Stimulated activated CD8-positive, alpha-beta memory T cell treated with anti-CD3 and anti-CD28 coated beads, Interleukin-12 subunit alpha, Interleukin-12 subunit beta, amount 100 ng/mL, for 1 hour (primary cell): ENCODE measurements around the gene SLC22A3.
"Not testable (repeated sequence)": the region's sequence is repeated elsewhere in the genome, so short reads cannot be mapped to it uniquely, and the experiment has no call there.

ENCODE experiments used
- DNase-seq: peaks from one replicate; pipeline ENCODE4 v3.0.0-alpha.2; 2020; ENCODE audit warnings: low read depth

The SLC22A3 gene

DNA sequence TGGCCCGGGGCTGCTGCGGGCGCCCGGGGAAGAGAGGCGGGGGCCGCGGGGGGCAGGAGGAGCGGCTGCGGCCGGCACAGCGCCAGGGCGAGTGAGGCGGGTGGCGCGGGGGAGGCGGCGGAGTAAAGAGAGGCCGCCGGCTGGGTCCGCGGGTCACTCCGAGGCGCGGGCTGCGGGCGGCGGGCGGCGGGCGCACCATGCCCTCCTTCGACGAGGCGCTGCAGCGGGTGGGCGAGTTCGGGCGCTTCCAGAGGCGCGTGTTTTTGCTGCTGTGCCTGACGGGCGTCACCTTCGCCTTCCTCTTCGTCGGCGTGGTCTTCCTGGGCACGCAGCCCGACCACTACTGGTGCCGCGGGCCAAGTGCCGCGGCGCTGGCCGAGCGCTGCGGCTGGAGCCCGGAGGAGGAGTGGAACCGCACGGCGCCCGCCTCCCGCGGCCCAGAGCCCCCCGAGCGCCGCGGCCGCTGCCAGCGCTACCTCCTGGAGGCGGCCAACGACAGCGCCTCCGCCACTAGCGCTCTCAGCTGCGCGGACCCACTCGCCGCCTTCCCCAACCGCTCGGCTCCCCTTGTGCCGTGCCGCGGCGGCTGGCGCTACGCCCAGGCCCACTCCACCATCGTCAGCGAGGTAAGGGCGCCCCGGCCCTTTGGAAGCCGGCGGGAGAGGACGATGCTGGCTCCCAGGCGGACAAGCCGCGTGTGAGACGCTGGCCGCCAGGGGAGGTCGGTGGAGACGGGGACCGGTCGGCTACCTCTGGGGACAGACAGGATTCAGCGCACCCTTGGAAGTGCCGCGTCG is at the start of gene SLC22A3:
Gene SLC22A3 (plus strand): TSS at position 156 of the 797 bp plus-strand sequence. CDS start 42 bp downstream, at position 198.
- no peak for DNase-seq

DNA sequence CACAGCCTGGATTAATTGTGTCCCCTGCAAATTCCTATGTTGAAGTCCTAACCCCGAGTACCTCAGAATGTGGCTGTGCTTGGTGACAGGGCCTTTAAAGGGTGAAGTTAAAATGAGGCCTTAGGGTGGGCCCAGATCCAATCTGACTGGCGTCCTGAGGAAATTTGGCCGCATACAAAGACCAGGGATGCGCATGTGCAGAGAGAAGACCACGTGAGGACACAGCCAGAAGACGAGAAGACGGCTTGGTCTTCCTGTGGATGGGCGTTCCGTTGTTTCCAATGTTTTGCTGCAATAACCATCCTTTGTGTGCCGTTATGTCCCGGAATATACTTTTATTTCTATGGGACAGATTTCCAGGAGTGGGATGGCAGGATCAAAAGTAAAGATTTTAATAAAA is 48.6 kb upstream of the SLC22A3 start:
- no peak for DNase-seq

GRCh38 chr6:160300076-160300695 is 48.0 kb upstream of the SLC22A3 start:
- no peak for DNase-seq

- no peak for DNase-seq
Measured at GRCh38 chr6:160301339-160301738, 46.8 kb upstream of the SLC22A3 start.

GRCh38 chr6:160302431-160303082 is 45.6 kb upstream of the SLC22A3 start:
- not testable (repeated sequence) for DNase-seq

- no peak for DNase-seq
Measured at GRCh38 chr6:160303806-160304205, 44.4 kb upstream of the SLC22A3 start.

- DNase-seq, result no peak
Measured at GRCh38 chr6:160305926-160306713, 42.1 kb upstream of the SLC22A3 start.

- no peak for DNase-seq
Measured at GRCh38 chr6:160309718-160310117, 38.5 kb upstream of the SLC22A3 start.

- no peak for DNase-seq
Measured at GRCh38 chr6:160312900-160313299, 35.3 kb upstream of the SLC22A3 start.

DNA sequence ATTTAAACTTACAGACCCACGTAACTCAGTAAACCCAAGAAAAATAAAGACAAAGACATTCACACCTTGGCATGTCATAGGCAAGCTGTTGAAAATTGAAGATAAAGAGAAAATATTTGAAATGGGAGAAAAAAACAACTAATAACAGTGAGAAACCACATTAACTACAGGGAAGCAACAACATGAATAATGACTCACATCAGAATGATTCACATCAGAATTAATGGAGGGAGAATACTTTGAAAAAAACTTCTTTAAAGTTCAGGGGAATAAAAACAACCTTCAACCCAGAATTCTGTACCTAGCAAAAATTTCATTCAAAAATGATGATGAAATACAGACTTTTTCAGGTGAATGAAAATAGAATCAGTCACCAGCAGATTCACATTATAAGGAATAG is 32.9 kb upstream of the SLC22A3 start:
- DNase-seq, result no peak

GRCh38 chr6:160316261-160316660 is 31.9 kb upstream of the SLC22A3 start:
- no peak for DNase-seq

- no peak for DNase-seq
Measured at GRCh38 chr6:160319246-160319645, 28.9 kb upstream of the SLC22A3 start.

DNA sequence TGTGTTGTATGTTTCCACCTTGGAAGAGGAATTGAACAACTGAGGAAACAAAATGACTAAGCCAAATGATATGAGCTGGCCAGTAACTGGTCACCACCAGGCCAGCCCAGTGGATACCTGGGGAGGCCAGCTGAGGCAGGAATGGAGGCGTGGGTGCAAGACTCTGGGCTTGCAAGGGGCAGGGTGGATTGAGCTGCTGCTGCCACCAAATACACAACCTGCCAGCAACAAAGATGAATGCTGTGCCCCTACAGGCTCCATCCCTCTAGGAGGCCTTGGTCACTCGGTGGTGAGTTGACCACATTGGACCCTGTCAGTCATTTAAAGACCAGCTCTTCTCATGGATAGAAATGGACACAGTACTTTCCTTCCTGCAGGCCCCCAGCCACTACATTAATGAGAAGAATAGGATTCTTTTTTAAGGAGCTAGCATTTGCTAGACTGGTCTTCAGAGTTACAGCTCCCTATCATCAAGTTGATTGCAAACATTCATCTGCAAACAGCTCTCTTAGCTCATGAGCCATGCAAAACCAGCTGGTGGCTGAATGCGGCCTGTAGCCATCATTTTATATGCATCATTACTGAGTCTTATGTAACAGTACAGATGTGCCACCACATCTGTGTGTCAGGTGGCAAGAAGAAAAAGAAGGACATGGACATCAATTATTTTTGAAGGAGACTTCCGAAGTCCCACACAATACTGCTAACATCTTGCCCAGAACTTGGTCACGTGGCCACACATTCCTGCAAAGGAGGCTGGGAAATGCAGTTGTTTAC is 26.3 kb upstream of the SLC22A3 start:
- no peak for DNase-seq

- DNase-seq, result no peak
Measured at GRCh38 chr6:160327981-160328380, 20.2 kb upstream of the SLC22A3 start.

DNA sequence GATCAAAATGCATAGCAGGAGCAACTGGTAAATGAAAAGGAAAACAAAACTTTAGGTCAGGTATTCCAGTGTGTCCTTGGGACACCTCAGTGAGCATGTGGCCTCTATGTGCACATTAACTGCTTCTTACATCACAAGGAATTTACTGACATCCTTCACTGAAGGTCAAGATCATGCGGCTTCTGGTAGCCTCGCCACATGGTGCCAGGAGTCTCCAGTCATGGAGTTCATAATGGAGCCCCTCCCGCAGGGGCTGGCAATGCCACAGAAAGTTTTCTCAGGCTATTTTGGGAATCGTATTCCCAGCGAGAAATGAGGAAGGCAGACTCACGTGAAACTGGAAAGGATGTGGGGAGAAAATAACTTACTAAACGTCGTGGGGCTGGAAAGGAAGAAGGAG is 19.7 kb upstream of the SLC22A3 start:
- DNase-seq, result no peak

DNA sequence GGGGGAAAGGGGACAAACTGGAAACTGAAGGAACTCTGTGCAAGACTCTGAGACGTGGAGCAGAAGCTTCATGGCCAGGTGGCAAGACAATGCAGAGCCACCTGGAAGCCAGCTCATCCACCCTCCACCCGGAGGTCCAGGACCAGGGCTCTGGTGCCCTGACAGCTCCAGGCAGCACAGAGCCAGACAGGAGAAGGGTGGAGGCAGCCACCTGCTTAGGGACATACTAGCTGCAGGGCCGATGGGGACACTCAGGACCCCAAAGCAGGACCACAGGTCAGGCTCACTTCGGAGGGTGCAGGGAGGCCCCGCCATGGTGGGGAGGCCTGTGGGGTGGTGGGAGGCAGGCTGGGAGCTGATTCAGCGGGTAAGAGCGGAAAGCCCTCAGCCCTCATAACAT is 19.0 kb upstream of the SLC22A3 start:
- no peak for DNase-seq

DNA sequence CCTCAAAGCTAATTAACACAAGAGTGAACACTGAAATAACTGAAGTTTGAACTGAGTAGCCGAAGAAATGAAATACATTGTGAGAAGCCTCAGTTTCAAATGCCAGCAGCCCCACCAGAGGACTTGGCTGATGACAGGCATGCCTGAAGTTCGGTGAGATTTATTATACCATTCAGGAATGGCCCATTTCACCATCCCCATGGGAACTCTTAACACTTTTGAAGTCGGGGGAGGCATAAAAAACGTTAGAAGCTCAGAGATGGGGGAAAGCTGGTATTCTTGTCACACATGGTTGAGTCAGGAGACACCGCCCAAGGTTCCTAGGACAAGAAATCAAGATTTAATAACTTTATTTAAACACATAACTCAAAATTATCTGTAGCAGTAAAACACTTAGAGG is 17.6 kb upstream of the SLC22A3 start:
- DNase-seq, result no peak

- DNase-seq, result no peak
Measured at GRCh38 chr6:160331204-160331603, 17.0 kb upstream of the SLC22A3 start.

GRCh38 chr6:160331753-160332152 is 16.4 kb upstream of the SLC22A3 start:
- no peak for DNase-seq

- no peak for DNase-seq
Measured at GRCh38 chr6:160333101-160333500, 15.1 kb upstream of the SLC22A3 start.

GRCh38 chr6:160333841-160334240 is 14.3 kb upstream of the SLC22A3 start:
- DNase-seq, result no peak

GRCh38 chr6:160336200-160336599 is 12.0 kb upstream of the SLC22A3 start:
- DNase-seq, result no peak
